GM12873 (cell line): ENCODE measurements around the gene PDE12.

Experiments
- TF ChIP-seq, protein P1 (sequence below): IDR thresholded peaks from 2 replicates; pipeline ENCODE4 v1.5.1; 2012; ENCODE audit warnings: low read depth, mild to moderate bottlenecking, moderate library complexity, low read length, control low read depth; ENCODE audit not compliant: insufficient read depth; ENCODE audit errors: missing control alignments

PDE12 gene

DNA sequence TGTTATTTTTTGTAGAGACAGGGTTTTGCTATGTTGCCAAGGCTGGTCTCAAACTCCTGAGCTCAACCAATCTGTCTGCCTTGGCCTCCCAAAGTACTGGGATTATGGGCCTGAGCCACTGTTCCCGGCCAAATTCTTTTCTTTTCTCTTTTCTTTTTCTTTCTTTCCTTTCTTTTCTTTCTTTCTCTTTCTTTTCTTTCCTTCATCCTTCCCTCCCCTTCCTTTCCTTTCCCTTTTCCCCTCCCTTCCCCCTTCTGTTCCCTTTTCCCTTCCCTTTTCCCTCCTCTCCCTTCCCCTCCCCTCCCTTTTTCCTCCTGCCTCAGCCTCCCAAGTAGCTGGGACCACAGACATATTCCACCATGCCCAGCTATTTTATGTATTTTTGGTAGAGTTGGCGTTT, 44.1 kb downstream of the PDE12 start:
- TF ChIP-seq, protein P1, sequence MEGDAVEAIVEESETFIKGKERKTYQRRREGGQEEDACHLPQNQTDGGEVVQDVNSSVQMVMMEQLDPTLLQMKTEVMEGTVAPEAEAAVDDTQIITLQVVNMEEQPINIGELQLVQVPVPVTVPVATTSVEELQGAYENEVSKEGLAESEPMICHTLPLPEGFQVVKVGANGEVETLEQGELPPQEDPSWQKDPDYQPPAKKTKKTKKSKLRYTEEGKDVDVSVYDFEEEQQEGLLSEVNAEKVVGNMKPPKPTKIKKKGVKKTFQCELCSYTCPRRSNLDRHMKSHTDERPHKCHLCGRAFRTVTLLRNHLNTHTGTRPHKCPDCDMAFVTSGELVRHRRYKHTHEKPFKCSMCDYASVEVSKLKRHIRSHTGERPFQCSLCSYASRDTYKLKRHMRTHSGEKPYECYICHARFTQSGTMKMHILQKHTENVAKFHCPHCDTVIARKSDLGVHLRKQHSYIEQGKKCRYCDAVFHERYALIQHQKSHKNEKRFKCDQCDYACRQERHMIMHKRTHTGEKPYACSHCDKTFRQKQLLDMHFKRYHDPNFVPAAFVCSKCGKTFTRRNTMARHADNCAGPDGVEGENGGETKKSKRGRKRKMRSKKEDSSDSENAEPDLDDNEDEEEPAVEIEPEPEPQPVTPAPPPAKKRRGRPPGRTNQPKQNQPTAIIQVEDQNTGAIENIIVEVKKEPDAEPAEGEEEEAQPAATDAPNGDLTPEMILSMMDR, result no peak

DNA sequence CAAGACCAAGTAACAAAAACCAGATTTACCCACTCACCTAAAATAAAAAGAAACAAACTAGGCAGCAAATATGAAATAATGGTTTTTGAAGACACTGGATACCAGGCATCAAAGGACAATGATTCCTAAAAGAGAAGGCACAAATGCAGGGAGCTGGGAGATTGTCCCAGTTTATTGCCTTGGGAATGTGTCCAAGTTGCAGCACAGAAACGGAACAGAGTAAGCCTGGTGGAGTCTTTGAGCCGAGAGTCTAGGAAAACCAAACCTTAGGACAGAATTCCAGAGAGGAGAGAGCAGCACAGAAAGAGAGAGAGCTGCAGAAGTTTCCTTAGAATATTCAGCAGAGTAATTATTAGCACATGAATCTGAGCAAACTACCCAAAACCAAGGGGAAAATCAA, 48.9 kb downstream of the PDE12 start:
- TF ChIP-seq, protein P1, result no peak

DNA sequence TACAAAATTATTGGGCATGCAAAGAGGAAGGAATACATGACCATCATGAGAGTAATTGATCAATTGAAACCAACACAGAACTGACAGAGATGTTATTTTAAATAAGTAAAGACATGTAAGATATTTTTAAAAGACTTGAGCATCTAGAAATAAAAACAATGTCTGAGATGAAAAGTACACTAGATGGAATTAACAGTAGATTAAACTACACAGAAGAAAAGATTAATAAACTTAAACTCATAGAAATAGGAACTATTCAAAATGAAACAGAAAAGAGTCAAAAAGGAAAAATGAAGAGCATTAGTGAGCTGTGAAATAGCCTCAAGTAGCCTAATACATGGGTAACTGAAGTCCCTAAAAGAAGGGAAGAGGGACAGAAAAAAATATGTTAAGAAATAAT, 49.6 kb downstream of the PDE12 start:
- TF ChIP-seq, protein P1, result no peak

DNA sequence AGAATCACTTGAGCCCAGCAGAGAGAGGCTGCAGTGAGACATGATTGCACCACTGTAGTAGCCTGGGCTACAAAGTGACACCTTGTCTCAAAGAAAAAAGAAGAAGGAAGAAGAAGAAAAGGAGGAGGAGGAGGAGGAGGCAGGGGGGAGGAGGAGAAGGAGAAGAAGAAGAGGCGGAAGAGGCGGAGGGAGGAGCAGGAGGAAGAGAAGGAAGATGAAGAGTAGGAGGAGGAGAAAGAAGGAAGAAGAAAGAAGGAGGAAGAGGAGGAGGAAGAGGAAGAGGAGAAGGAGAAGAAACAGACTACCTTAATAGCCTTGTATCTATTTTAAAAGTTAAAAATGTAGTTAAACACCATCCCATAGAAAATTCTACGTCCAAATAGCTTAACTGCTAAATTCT, 60.2 kb downstream of the PDE12 start:
- TF ChIP-seq, protein P1, result no peak
